Stimulated activated CD8-positive, alpha-beta memory T cell treated with anti-CD3 and anti-CD28 coated beads, Interleukin-4, amount 100 ng/mL, for 24 hours (primary cell): ENCODE data around the gene ENKD1.

Experiments
- DNase-seq: peaks from one replicate; pipeline ENCODE4 v3.0.0-alpha.2; 2020; ENCODE audit warnings: low read depth

Gene ENKD1

DNA sequence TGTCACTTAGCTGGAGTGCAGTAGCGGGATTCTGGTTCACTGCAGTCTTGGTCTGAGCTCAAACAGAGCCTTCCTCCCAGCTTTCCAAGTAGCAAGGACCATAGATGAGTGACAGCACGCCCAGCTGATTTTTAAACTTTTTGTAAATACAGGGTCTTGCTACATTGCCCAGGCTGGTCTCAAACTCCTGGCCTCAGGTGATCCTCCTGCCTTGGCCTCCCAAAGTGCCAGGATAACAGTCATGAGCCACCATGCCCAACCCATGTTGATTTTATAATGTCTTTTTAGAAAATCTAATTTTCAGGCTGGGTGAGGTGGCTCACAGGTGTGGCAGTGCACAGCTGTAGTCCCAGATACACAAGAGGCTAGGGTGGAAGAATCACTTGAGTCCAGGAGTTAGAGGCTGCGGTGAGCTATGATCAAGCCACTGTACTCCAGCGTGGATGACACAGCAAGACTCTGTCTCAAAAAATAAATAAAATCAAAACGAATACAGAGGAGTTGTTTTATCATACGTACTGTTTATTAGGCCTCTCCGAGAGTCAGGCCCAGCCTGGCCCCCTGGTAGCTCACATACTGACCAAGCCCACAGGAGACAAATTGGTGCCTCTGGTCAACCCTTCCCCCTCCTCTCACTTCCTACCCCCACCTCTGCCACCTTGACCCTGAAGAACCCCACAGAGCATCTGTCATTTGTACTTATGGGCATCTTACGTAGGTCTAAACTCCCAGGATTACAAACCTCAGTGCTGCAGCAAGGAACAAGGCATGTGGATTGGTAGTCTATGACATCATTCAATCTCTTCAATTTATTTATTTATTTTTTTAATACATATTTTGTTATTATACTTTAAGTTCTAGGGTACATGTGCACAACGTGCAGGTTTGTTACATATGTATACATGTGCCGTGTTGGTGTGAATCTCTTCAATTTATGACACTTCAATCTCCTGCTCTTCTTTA is 13.7 kb upstream of the ENKD1 start:
- no peak for DNase-seq

DNA sequence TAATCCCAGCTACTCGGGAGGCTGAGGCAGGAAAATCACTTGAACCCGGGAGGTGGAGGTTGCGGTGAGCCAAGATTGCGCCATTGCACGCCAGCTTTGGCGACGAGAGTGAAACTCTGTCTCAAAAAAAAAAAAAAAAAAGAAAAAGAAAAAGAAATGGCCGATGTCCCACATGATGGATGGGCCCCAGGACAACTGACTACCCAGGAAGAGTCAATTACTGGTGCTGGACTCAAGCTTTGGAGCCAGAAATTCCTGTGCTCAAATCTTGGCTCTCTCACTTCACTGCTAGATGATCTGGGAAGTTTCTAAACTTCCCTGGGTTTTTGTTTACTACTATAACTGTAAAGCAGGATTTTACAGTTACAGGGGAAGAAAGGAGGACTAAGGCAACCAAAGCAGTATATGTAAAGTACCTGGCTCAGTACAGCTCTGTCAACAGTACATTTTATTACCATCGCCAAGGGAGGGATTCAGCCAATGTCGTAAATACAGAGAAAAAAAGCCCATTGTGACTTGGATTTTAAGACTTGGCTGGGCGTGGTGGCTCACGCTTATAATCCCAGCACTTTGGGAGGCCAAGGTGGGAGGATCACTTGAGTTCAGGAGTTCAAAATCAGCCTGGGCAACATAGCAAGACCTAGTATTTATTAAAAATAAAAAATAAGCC is 11.9 kb upstream of the ENKD1 start:
- no peak for DNase-seq

DNA sequence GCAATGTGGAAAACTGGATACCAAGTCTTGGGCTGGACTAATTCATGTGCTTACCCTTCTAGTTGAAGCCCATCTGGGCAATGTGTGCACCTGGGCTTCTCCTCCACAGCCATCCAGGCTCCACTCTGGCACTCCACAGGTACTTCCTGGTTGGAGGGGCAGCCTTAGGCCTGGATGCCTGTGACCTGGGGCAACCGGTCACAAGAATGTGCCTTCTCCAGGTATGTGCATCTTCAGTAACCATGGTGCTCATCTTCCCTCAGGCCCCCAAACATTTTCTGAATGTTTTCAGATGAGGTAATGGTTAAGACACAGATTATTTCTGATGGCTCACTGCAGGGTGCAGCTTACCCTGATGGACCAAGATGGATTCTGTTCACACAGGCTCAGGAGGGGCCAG is 11.2 kb upstream of the ENKD1 start:
- DNase-seq, result no peak

DNA sequence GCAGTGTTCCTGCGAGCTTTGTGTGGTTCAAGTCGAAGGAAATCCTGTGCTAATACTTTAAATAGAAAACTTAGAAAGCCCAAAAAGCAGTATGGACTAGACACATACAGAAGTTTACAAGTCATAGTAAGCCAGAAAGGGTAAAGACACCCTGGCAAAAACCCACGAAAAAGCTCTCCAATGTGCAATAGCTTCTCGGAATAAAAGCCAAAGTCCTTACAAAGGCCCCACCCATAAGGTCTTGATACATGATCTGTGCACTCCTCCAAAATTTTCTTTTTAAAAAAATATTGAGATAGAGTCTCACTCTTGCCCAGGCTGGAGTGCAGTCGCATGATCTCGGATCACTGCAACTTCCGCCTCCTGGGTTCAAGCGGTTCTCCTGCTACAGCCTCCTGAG is 10.4 kb upstream of the ENKD1 start:
- DNase-seq, result no peak

DNA sequence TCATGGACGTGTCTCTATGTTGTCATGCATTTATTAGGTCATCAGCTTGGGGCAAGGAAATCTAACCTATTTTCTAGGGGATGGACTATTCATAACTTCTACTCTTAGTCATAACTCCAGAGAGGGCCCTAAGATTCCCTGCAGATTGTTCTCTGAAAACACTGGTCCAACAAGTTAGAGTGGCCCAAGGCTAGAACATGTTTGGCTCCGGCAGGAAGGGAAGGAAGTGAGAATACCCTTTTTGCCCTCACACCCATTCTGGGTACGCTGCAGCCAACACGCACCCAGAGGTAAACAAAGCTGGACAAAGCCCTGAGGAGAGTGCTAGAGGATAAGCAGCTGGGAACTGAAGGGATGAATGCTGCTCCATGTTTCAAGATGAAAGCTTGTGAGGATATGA is 10.0 kb upstream of the ENKD1 start:
- no peak for DNase-seq

DNA sequence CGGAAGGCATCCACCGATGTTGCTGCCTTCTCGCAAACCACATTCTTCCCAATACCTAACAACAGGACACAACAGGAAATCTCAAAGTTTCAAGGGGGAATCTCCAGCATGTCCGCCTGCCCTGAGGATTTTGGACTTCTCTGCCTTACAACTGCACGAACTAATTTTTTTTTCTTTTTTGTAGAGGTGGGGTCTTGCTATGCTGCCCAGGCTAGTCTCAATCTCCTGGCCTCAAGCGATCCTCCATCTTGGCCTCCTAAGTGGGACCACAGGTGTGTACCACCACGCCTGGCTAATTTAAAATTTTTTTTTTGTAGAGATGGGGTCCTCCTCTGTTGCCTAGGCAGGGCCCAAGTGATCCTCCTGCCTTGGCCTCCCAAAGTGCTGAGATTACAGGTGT is 9.4 kb upstream of the ENKD1 start:
- no peak for DNase-seq

DNA sequence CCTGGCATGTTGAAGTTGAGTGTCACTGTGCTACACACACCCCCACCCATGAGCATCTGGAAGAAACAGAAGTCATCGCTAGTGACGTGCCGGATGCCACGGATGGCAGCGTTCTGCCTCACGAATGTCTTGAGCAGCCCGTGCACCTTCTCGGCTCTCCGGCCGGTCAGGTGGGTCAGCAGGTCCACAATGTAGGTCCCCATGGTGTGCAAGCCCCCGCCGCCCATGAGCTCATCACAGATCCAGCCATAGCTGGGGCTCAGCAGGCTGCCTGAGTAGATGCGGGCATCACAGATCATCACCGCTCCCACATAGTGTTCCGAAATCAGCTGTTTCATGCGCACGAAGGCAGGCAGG is 9.0 kb upstream of the ENKD1 start:
- no peak for DNase-seq

DNA sequence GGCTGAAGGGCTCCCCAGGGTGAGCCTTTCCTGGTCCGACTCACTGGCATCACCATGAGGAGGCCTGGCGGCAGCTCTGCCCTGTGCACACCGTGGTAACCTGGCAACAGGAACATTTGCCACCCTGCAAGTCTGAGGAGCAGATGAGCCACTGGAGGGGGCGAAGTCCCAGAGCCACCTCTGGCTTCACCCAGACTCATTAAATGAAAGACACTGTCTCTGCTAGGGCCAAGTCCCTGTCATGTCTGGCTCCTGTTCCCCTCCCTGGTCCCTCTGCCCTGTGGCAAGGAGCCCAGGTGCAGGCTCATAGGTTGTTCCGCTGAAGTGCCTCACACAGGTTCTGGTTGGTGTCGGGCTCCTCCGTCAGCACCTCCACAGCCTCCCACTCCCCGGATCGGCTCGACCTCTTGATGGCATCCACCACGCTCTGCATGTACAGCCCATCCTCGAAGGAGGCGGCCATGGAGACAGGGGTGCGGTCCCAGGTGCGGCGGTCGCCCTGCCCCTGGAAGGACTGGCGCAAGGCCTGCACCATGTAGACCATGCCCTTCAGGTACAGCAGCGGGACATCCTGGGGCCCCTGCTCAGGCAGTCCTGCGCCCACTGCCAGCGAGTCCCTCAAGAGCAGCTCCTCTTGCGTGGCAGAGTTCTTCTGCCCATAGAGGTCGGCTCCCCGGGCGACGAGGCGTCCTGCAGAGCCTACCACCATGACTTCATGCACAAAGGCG is 8.5 kb upstream of the ENKD1 start:
- no peak for DNase-seq

DNA sequence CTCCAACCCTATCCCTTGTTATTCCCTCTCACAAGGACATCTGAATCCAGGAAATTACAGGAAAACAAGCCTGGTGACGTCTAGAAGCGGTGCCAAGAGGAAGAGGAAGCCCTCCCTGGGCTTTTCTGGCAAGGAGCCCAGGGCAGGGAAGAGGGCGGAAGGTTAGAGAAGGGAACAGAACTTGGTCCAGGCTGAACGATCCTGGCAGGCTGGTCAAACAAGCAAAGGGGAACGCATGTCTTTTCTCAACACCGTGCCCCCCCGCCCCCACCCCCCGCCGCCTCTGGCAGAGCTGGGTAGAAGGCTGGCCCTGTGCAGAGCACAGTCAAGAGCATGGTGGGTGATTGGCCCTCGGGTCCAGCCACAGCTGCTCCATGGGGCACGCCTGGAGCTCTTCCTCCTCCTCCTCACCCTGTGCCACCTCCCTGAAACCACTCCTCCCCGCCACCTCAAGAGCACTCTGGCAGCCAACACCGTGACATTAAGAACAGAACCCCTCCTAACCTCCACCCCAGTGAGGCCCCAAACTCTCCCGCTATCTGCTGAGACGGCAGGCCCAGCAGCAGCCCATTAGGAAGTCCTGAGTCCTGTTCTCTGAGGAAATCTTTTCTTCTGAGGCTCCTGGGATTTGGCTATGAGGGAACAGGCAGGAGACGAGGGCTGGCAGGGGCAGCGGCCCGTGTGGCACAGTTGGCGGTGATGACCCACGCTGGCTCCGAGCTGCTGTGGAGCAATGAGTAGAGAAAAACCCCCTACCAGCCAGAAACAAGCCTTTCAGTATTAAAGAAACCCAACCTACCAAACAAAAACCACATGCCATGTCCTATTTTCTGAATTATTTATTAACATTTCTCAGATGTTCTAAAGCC is 7.4 kb upstream of the ENKD1 start:
- no peak for DNase-seq

DNA sequence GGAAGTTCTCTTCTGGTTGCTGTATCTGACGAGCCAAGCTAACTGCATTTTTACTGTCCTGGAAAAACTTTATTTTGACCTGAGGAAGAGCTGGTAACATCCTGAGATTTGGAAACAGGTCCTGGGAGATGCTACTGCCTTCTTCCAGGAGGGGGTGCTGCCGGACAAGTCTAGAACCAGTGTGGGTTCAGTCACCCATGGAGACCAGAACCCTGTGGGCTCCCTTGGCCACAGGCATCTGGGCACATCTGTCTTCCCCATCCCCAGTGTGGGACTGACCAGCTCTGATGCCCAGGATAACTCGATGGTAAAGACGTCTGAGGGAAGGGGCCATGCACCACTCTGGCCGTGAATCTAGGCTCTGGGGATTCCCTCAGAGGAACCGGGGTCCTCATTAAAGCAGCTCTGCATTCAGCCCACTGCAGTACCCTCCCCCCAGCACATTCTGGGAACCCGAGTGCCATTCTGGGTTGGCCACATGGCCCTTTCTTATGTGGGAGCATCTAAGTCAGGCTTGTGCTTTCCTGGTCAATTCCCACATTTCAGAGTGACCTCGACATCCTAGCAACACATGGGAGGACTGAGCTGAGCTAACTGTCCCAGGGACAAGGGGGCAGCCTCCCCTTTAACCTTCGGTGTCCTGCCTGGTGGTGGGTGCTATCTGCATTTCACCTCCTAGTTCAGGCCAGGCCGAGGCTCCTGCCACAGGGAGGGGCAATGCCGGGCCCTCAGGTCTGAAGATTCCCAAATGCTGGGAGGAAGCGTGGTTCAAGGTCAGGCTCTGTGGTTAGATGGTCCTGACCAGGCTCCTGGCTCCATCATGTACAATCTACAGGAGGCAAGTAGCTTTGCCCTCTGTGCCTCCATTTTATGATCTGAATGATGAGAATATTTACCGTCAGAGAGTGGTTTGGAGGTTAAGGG is 6.5 kb upstream of the ENKD1 start:
- DNase-seq, result no peak

DNA sequence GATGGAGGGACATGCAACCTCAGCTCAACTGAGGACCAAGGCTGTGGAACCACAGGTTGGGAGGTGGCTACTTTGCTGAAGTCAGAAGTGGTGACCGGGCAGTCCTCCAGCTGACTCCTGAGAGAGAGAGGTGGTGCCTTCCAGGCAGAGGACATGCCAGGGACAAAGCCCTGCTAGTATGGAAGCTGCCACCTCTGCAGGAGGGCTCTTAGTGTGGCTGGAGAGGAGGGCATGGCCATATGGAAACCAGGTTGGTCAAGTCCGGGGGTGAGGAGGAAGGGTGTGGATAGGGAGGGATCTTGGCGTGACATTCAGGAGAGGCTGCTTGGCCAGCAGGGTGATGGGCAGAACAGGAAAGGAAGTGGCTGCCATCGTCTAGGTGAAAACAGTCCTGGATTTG is 5.8 kb upstream of the ENKD1 start:
- no peak for DNase-seq

DNA sequence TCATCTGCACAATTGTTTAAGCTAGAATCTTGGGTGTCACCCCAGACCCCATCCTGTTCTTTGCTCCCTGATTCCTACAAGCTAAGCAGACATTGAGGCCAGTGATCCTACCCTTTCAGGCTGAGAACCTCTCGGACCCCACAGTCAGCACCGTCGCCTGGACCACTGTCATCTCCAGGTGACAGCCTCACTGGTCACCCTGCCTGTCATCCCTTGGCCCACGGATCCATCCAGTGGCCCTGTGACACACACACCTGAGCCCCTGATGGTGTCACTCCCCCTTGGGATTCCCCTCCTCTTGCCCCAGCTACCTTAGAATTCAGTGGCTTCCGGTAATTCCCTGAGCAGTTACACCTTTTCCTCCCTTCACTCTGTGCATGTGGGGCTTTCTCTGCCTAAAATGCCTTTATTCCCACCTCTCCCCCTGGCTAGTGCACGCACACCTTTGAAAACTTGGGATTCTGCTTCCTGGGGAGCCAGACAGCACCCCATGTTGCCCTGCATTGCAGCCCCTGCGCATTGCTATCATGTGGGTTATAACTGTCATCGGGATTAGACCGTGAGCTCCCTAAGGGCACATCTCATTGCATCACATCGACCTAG is 3.0 kb upstream of the ENKD1 start:
- DNase-seq, result no peak

DNA sequence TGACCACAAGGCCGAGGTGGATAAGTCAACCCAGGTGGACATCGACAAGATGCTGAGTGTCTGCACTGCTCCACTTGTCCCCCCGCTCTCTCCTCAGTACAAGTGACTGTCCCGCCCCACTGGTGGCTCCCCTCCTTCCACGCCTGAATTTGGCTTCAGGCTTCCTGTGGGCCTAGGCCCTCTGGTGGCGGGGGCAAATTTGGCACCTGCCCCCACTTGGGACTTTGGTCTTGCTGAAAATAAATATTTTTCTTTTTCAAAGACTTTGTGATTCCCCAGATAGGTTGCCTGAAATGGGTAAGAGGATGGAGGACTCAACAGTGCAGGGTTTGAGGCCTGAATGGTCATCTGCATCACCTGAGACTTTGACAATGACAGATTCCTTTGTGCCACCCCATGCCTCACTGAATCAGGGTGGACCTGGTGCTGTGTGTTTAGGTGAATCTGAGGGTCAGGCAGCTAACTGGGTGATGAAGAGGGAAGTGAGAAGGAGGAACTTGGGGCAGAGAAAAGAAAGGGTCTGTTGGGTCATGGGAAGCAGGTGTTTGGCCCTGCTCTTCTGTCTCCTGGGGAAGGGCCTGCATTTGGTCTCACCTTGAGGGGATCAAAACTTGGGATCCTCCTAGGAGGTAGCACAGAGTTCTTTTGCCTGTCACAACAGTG is 2.1 kb upstream of the ENKD1 start:
- no peak for DNase-seq

DNA sequence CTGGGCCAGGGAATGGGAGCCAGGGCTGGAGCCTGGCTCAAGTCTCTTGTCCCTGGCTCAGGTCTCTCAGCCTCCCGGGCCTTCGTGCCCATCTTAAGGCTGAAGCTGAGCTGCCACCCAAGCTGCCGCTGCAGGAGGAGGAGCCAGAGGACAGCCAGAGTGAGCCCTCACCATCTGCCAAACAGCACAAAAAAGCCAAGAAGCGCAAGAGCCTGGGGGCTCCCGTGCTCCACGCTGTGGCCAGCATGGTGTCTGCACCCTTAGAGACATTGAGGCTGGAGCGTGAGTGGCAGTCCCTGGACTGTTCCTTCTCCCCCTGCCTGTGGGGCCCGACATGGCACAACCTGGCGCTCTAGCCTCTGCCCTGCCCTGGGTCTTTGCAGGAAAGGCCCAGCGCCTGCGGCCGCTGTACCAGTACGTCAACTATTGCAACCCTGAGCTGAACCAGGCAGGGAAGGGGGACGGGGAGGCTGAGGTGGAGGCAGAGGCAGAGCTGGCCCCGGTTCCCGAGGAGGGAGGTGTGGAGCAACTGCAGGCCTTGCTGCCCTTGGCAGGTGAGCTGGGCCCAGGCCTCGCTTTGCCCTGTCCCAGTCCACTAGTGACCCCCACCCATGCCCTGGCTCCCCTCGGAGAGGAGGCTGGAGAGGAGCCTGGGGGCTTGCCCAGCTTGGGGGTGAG is 1.4 kb upstream of the ENKD1 start:
- peak; percentile 58 for DNase-seq

DNA sequence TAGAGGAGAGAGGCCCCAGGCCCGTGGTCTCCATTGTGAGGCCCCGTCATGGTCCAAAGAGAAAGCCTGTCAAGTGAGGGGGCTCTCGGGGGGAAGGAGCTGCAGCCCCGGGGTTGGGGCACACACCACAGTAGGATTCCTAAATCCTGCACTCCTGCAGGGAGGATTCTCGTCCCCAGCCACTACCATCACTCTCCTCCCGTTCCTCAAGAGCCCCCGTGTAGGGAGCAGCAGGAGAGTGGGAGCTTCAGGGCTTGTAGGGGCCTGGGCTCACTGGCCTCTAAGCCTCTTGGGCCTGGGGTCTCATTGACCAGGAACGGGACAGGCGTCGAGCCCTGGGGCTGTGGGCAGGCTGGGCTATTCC is 885 bp upstream of the ENKD1 start:
- DNase-seq, result no peak

DNA sequence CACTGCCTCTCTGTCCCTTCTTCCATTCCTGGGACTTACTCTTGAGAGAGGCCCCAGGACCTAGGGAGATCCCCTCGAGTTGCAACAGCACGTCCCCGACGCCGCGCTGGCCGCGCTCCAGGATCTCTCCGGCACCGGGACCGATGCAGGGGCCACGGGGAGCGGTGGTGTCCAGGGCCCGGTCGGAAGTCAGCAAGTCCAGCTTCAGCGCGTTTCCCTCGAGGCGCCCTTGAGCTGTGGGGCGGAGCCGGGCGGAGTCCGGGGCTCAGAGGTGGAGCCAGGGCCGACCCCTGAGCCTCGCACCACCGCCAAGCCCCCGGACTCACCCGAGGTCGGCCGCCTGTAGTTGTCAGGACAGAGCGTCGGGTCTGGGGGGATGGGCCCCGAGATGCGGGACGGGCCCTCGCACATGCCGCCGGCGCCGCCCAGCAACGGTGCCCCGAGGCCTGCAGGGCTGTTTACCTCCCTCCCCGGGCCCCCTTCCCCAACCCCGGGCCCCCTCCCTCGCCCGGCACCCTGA is 458 bp downstream of the ENKD1 start:
- no peak for DNase-seq

DNA sequence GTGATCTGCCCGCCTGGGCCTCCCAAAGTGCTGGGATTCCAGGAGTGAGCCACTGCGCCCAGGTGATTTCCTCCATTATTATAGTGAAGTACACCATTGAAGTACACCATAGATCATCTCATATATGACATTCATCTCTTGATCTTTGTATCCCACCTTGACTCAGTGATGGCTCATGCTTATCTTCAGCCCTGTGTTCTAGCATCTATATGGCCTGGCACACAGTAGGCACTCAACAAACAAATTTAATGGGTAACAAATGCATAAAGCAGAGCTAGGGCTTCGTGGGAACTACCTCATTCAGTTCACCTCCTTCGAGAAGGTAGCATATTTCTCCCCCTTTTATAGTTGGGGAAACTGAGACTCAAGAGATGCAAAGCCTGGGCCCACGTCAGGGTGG is 952 bp downstream of the ENKD1 start:
- no peak for DNase-seq

DNA sequence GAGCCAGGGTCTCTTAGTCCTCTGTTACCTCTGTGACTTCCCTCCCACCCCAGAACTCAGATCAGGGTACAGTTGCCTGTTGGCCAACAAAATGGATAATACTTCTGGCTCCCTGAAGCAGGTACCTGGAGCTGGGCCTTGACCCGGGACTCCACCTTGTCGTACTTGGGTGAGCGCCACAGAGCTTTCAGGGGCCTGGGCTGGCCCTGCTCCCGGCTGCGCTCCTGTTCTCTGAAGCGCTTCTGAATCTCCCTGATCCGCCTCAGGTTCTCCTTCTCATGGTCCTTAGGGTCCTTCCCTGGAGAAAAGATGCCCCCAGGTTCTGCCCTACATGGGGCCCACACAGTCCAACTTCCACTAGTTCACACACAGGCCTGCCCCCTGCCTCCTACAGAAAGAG is 1.7 kb downstream of the ENKD1 start:
- DNase-seq, result no peak

DNA sequence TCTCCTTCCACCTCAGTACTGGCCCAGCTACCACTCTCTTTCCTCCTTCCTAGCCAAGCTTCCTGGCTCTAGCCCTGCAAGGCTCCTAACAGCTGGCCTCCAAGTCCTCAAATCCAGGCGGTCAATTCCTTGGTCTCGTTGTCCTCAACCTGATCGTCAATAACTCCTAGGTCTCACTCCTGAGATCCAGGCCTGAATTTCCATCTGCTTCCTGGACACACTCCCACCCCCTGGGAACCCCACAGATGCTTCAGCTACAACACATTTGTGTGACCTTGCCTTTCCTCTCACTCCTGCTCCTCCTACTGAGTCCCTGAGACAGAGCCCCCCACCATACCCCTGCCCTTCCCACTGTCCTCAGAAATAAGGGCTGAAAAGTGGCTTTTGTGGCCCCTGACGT is 2.3 kb downstream of the ENKD1 start:
- DNase-seq, result no peak
